ENCODE results near the gene DAG1.
"Not testable (repeated sequence)": the region's sequence is repeated elsewhere in the genome, so short reads cannot be mapped to it uniquely, and the experiment has no call there.

The DAG1 gene

GRCh38 chr3:49469037-49469935, 781 bp upstream of the DAG1 start:
- FAIRE-seq (no peak), DNase-seq (ENCODE audit: insufficient read length, low spot score) (no peak)

GRCh38 chr3:49470714-49471420, 800 bp downstream of the DAG1 start:
- no peak for DNase-seq (ENCODE audit: insufficient read length, low spot score)
- FAIRE-seq = peak; percentile 86

GRCh38 chr3:49471856-49472495, 1.9 kb downstream of the DAG1 start:
- DNase-seq (ENCODE audit: insufficient read length, low spot score) = no peak
- no peak for FAIRE-seq

- DNase-seq (ENCODE audit: insufficient read length, low spot score) = no peak
- no peak for FAIRE-seq
Measured at GRCh38 chr3:49476563-49476962, 6.5 kb downstream of the DAG1 start.

GRCh38 chr3:49482766-49483165, 12.7 kb downstream of the DAG1 start:
- DNase-seq (ENCODE audit: insufficient read length, low spot score) = no peak
- FAIRE-seq = no peak

- no peak for FAIRE-seq
- DNase-seq (ENCODE audit: insufficient read length, low spot score) = no peak
Measured at GRCh38 chr3:49484471-49484870, 14.4 kb downstream of the DAG1 start.

- FAIRE-seq (no peak), DNase-seq (ENCODE audit: insufficient read length, low spot score) (no peak)
Measured at GRCh38 chr3:49489247-49489646, 19.2 kb downstream of the DAG1 start.

GRCh38 chr3:49492969-49493368, 22.9 kb downstream of the DAG1 start:
- no peak for FAIRE-seq
- DNase-seq (ENCODE audit: insufficient read length, low spot score) = no peak

- DNase-seq (ENCODE audit: insufficient read length, low spot score) (no peak), FAIRE-seq (no peak)
Measured at GRCh38 chr3:49493901-49494300, 23.8 kb downstream of the DAG1 start.

GRCh38 chr3:49495023-49495422, 25.0 kb downstream of the DAG1 start:
- FAIRE-seq (no peak), DNase-seq (ENCODE audit: insufficient read length, low spot score) (no peak)

- FAIRE-seq; DNase-seq (ENCODE audit: insufficient read length, low spot score): not testable (repeated sequence)
Measured at GRCh38 chr3:49496845-49497244, 26.8 kb downstream of the DAG1 start.

GRCh38 chr3:49497606-49498005, 27.5 kb downstream of the DAG1 start:
- DNase-seq (ENCODE audit: insufficient read length, low spot score) (no peak), FAIRE-seq (no peak)

- peak; percentile 42 for FAIRE-seq
- DNase-seq (ENCODE audit: insufficient read length, low spot score) = no peak
Measured at GRCh38 chr3:49498239-49498638, 28.2 kb downstream of the DAG1 start.

- FAIRE-seq (no peak), DNase-seq (ENCODE audit: insufficient read length, low spot score) (no peak)
Measured at GRCh38 chr3:49498648-49499047, 28.6 kb downstream of the DAG1 start.

- DNase-seq (ENCODE audit: insufficient read length, low spot score) = no peak
- FAIRE-seq = no peak
Measured at GRCh38 chr3:49500205-49500731, 30.2 kb downstream of the DAG1 start.

GRCh38 chr3:49500732-49501609, 30.9 kb downstream of the DAG1 start:
- DNase-seq (ENCODE audit: insufficient read length, low spot score) (no peak), FAIRE-seq (no peak)

- FAIRE-seq (no peak), DNase-seq (ENCODE audit: insufficient read length, low spot score) (no peak)
Measured at GRCh38 chr3:49501842-49502241, 31.8 kb downstream of the DAG1 start.

- FAIRE-seq (no peak), DNase-seq (ENCODE audit: insufficient read length, low spot score) (no peak)
Measured at GRCh38 chr3:49506906-49507305, 36.8 kb downstream of the DAG1 start.

GRCh38 chr3:49509028-49509561, 39.0 kb downstream of the DAG1 start:
- no peak for DNase-seq (ENCODE audit: insufficient read length, low spot score)
- FAIRE-seq = no peak

GRCh38 chr3:49511639-49512038, 41.6 kb downstream of the DAG1 start:
- DNase-seq (ENCODE audit: insufficient read length, low spot score) (no peak), FAIRE-seq (no peak)

All from GM19239 (cell line).